ENCODE measurements around the gene NTRK3.

- TF ChIP-seq CTCF (IDR thresholded peaks at IDR 0.05; ENCODE audit: borderline replicate concordance, extremely low read depth, low read length, poor library complexity, severe bottlenecking) (no peak), EZH2 (IDR thresholded peaks at IDR 0.05; ENCODE audit: borderline replicate concordance, low read depth, low read length, severe bottlenecking) (no peak)
Observed at GRCh38 chr15:88118741-88119140, 137.8 kb downstream of the NTRK3 start.
